Transverse colon (tissue), 4 donors: ENCODE results near the gene TENM4. TPM values are rescaled to one million over a fixed set of nuclear protein-coding genes. Genes with fewer than 3 reads are reported as not detected.

ENCODE experiments used
- DNase-seq: peaks from one replicate; pipeline ENCODE4 v3.0.0-alpha.2; 2019
- H3K27ac ChIP-seq, 4 donors: fragments of 200-600 bp; sonication (generic); 2 replicates each; pipeline ENCODE4 v1.5.1; 2016 to 2018; ENCODE audit warnings: inconsistent platforms in 4 of 4
- H3K27me3 ChIP-seq: fragments of 200-600 bp; sonication (generic); 2 replicates; pipeline ENCODE4 v1.5.1; 2017; ENCODE audit warnings: inconsistent platforms
- H3K36me3 ChIP-seq, 4 donors: fragments of 200-600 bp; sonication (generic); 2 replicates each; pipeline ENCODE4 v1.5.1; 2017 to 2019; ENCODE audit warnings: inconsistent platforms in 4 of 4
- H3K4me1 ChIP-seq, 4 donors: fragments of 200-600 bp; sonication (generic); 2 replicates each; pipeline ENCODE4 v1.5.1; 2017 to 2020; ENCODE audit warnings: inconsistent platforms in 4 of 4
- H3K4me3 ChIP-seq, 4 donors: fragments of 200-600 bp; sonication (generic); 1 replicate in 1 of 4; 2 replicates in 3 of 4; pipeline versions ENCODE4 v1.5.1 to v1.6.1; 2017 to 2019; ENCODE audit warnings: inconsistent platforms in 4 of 4
- H3K9me3 ChIP-seq, 2 donors: fragments of 200-600 bp; sonication (generic); 2 replicates each; pipeline ENCODE4 v1.5.1; 2017 to 2019; ENCODE audit warnings: inconsistent platforms in 2 of 2
- EP300 ChIP-seq: sonication (generic); formaldehyde crosslinking; IDR thresholded peaks from one replicate; pipeline ENCODE4 v1.6.1; 2017; ENCODE audit warnings: antibody characterized with exemption, low read depth
- POLR2A ChIP-seq: fragments of 450-650 bp; IDR thresholded peaks from one replicate; pipeline ENCODE4 v1.6.1; 2016; ENCODE audit warnings: antibody characterized with exemption, mild to moderate bottlenecking, moderate library complexity
- POLR2AphosphoS5 ChIP-seq, 3 donors: sonication (generic); formaldehyde crosslinking; IDR thresholded peaks; one replicate each; pipeline ENCODE4 v1.6.1; 2016; ENCODE audit warnings: antibody characterized with exemption in 3 of 3
- WGBS, 2 donors: methylation state at CpG; one replicate each; pipeline ENCODE4 v1.1.5; 2018; ENCODE audit warnings: low coverage in 1 of 2; 5-methylcytosine and 5-hydroxymethylcytosine counted together
- in situ Hi-C, 4 donors: fragments of 200-750 bp; cut with MboI; loops; one replicate each; pipeline versions ENCODE4 v1.15.0 to v1.15.1; 2017; ENCODE audit warnings: low sequenced_read_pairs in 3 of 4, low pct_ligation_motif_present in 1 of 4, low pct_unique_long_range_greater_than_20kb in 1 of 4
- intact Hi-C: fragments of 100-400 bp; cut with DNase I; formaldehyde crosslinking; loops from one replicate; pipeline ENCODE4 v1.15.1; 2023; ENCODE audit warnings: low total_unique reads
- total RNA-seq, 4 donors: library from RNA; depleted of rRNA; stranded (reverse); fragments of >200 nt; gene quantifications; one replicate each; pipeline ENCODE4 v1.1.0, GENCODE V29; 2016
- TF ChIP-seq, protein P1 (sequence below), 5 experiments: fragments of 200-600 bp in 3 of 5; fragments of 450-650 bp in 2 of 5; sonication (generic) in 3 of 5; IDR thresholded peaks; 1 replicate in 2 of 5; 2 replicates in 3 of 5; pipeline ENCODE4 v1.5.1; 2016 to 2017; ENCODE audit warnings: antibody characterized with exemption in 5 of 5, inconsistent platforms in 3 of 5, mild to moderate bottlenecking in 2 of 5, moderate library complexity in 1 of 5

TENM4 gene
- total RNA-seq, 4 donors from 2014 or later, result 0.14 to 0.79 (median 0.39) TPM

DNA sequence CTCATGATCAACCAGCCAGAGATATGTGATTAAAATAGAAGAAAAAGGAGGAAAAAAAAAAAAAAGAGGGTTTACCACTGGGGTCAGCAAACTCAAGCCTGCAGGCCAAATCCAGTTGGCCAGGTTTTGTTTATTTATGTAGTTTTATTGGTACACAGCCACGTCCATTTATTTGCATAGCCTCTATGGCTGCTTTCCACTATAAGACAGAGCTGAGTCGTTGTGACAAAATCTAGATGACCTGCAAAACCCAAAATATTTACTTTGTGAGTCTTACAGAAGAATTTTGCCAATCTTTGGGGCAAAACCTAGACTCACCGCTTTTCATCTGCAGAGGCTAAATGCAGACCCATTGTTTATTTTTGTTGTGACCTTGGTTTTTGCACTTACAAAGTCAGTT is 87.1 kb downstream of the TENM4 start:
- H3K27me3 ChIP-seq, result no peaks in the 10 kb centered on the region
- no peak overlapping the region for H3K27ac ChIP-seq
- 26 to 39% methylated on average over 3 of the region's 3 CpGs for WGBS, 2 donors
- H3K9me3 ChIP-seq, result no peaks in the 10 kb centered on the region
- DNase-seq, result no peak
- in situ Hi-C loops, result no loop called here
- TF ChIP-seq POLR2A (no peak), EP300 (no peak), POLR2AphosphoS5 (IDR thresholded peaks at IDR 0.05) (no peak)
- TF ChIP-seq, protein P1, sequence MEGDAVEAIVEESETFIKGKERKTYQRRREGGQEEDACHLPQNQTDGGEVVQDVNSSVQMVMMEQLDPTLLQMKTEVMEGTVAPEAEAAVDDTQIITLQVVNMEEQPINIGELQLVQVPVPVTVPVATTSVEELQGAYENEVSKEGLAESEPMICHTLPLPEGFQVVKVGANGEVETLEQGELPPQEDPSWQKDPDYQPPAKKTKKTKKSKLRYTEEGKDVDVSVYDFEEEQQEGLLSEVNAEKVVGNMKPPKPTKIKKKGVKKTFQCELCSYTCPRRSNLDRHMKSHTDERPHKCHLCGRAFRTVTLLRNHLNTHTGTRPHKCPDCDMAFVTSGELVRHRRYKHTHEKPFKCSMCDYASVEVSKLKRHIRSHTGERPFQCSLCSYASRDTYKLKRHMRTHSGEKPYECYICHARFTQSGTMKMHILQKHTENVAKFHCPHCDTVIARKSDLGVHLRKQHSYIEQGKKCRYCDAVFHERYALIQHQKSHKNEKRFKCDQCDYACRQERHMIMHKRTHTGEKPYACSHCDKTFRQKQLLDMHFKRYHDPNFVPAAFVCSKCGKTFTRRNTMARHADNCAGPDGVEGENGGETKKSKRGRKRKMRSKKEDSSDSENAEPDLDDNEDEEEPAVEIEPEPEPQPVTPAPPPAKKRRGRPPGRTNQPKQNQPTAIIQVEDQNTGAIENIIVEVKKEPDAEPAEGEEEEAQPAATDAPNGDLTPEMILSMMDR (IDR thresholded peaks at IDR 0.05), result no peak
- H3K4me1 ChIP-seq, result no peaks in the 10 kb centered on the region
- no peak overlapping the region for H3K4me3 ChIP-seq
- no peaks in the 10 kb centered on the region for H3K36me3 ChIP-seq
- intact Hi-C loops, result no loop called here

GRCh38 chr11:79352349-79352703 is 88.5 kb downstream of the TENM4 start:
- no peaks in the 10 kb centered on the region for H3K27me3 ChIP-seq
- H3K4me1 ChIP-seq, result no peaks in the 10 kb centered on the region
- intact Hi-C loops (no loop called here), in situ Hi-C loops (no loop called here)
- WGBS, 2 donors, result 50 to 67% methylated on average over 2 to 5 of the region's 5 CpGs
- TF ChIP-seq POLR2AphosphoS5 (IDR thresholded peaks at IDR 0.05) (no peak), POLR2A (no peak)
- H3K36me3 ChIP-seq, result no peaks in the 10 kb centered on the region
- DNase-seq, result no peak
- no peaks in the 10 kb centered on the region for H3K9me3 ChIP-seq
- no peak overlapping the region for H3K27ac ChIP-seq
- H3K4me3 ChIP-seq, result no peak overlapping the region

DNA sequence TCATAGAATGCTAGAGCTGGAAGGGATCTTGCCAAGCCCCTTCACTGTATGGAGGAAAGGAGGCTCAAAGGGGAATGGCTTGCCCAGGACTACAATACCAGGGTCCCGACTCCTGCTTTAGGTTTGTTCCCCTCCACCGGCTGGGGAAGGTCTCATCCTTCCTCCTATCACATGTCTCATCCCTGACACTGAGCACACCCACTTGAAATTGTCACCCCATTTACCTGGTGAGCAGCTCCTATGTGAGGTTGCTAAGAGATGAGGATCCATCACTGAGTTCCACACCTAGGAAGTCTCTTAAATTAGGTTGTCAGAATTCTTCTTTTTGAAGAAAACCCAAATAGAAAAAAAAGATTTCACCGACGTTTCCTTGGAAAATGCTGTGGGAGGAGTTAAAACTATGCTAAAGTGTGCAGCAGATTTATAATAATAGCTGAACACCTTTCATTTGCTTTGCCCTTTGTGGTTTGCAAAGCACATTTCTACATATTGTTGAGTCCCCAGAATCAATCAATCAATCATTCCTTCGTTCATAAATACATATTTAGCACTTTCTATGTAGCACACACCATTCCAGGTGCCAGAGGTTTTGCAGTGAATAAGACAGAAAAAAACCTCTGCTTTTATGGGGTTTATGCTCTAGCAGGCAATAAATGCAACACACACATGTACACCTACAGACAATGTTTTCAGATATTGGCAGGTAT is 91.7 kb downstream of the TENM4 start:
- intact Hi-C loops (no loop called here), in situ Hi-C loops (no loop called here)
- Histone ChIP-seq H3K4me1 (no peaks in the 10 kb centered on the region), H3K27ac (no peak overlapping the region), H3K27me3 (no peaks in the 10 kb centered on the region), H3K36me3 (no peaks in the 10 kb centered on the region), H3K9me3 (no peaks in the 10 kb centered on the region), H3K4me3 (no peak overlapping the region)
- TF ChIP-seq, protein P1 (IDR thresholded peaks at IDR 0.05), result no peak
- TF ChIP-seq POLR2A, result no peak
- TF ChIP-seq POLR2AphosphoS5 (IDR thresholded peaks at IDR 0.05), result no peak
- TF ChIP-seq EP300, result no peak
- DNase-seq, result no peak
- WGBS, 2 donors, result 71 to 74% methylated on average over 3 to 5 of the region's 5 CpGs

- in situ Hi-C loops, result no loop called here
- intact Hi-C loops, result no loop called here
- TF ChIP-seq EP300 (no peak), POLR2AphosphoS5 (IDR thresholded peaks at IDR 0.05) (no peak), POLR2A (no peak)
- TF ChIP-seq, protein P1 (IDR thresholded peaks at IDR 0.05), result no peak
- Histone ChIP-seq H3K4me3 (no peak overlapping the region), H3K27ac (no peak overlapping the region), H3K36me3 (no peaks in the 10 kb centered on the region), H3K9me3 (no peaks in the 10 kb centered on the region), H3K4me1 (no peaks in the 10 kb centered on the region), H3K27me3 (no peaks in the 10 kb centered on the region)
- 50 to 74% methylated on average over 2 to 8 of the region's 8 CpGs for WGBS, 2 donors
- no peak for DNase-seq
Measured at GRCh38 chr11:79346021-79346420, 94.8 kb downstream of the TENM4 start.
